UCSD-AML1 (cell line): Measurements from ENCODE around the gene HS3ST4.

Source experiments
- DNase-seq: peaks from one replicate; lab custom pipeline; 2025; ENCODE audit not compliant: unreplicated experiment; lab: John Stamatoyannopoulos, UW

Gene HS3ST4

GRCh38 chr16:25691519-25692091, at the start of gene HS3ST4:
TSS of gene HS3ST4 (plus strand) at chr16:25691959.
- no peak for DNase-seq

DNA sequence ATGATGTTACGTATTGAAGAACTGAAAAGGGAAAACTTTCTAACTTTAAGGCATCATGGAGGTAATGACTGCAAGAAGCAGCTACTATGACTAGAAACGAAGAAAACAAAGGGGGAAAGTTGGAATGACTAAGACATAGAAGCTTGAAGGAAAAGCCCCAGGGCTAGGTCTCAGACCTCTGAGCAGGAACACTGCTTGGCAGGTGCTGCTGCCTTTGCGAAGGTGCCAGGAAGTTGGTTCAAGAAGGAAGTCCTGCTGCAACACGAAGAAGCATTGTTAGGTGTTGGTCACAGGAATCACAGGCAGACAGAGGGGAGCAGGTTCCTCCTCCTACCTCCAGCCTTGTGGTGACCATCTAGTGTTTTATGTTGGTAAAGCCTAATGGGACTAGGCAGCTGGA, 48.1 kb upstream of the HS3ST4 start:
- DNase-seq, result no peak

GRCh38 chr16:25656639-25657038, 35.1 kb upstream of the HS3ST4 start:
- DNase-seq, result no peak

DNA sequence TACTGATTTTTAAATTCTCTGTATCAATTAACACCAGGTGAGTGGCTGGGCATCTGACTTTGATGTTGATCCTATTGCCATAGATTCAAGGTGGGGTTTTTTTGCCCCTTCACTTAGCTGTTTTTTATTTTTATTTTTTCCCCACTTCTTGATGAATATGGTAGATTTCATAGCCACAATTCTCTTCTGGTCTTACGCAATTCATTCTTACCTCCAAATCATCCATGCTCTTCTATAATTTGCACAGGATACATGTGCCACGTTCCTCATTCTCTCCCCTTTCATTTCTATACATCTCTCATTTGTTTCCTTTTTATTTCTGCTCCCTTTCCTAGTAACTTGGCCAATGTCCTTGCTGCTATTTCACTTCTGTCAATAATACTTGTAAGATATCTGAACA, 14.9 kb upstream of the HS3ST4 start:
- no peak for DNase-seq

- no peak for DNase-seq
Observed at GRCh38 chr16:25679511-25679910, 12.2 kb upstream of the HS3ST4 start.

- no peak for DNase-seq
Observed at GRCh38 chr16:25689137-25689836, 2.5 kb upstream of the HS3ST4 start.

DNA sequence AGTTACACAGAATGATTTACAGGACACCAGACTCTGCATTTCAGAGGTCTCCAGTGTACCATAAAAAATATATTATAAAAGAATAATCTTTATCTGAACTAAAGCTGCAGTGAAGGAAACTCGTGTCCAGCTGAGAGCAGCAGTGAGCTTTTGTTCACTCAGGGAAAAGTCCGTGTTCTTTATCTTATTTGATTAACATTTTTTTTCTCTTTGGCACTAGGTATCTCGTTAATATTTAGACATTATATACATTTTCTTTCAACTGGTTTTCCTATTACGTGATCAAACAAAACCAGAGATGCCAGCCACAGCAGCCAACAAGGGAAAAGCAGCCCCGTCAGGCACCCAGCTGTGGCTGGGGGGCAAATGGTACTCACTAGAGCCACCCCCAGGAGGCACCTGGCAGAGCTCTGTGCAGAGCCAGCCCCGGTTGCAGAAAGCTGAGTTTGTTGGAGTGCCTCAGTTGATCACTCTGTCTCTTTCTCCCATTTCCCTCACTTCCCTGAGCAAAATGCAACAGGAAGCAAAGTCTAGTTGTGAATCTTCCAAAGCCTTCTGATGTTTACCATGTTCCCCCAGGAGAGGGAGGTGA, 1.1 kb upstream of the HS3ST4 start:
- no peak for DNase-seq

- no peak for DNase-seq
Observed at GRCh38 chr16:25692351-25692741, 587 bp downstream of the HS3ST4 start.

DNA sequence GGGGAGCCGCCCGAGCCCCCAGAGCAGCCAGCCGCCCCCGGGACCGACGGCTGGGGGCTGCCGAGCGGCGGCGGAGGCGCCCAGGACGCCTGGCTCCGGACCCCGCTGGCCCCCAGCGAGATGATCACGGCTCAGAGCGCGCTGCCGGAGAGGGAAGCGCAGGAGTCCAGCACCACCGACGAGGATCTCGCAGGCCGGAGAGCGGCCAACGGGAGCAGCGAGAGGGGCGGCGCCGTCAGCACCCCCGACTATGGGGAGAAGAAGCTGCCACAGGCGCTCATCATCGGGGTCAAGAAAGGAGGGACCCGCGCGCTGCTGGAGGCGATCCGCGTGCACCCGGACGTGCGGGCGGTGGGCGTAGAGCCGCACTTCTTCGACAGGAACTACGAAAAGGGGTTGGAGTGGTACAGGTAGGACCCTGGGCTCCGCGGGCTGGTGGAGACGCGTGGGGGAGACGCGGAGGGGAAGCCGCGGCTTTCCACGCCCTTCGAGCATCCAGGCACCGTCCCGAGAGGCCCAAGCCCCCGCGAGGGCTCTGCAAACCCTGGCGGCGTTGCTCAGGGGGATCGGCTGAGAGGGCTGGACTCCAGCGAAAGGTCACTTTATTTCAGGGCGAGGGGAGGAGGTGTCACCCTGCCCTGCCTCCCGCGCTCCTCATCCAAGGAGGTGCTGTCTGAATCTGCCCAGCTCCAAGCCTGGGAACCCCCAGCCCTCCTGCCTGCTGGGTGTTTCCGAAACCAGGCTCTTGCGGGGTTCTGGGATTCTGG, 1.2 kb downstream of the HS3ST4 start:
- no peak for DNase-seq

DNA sequence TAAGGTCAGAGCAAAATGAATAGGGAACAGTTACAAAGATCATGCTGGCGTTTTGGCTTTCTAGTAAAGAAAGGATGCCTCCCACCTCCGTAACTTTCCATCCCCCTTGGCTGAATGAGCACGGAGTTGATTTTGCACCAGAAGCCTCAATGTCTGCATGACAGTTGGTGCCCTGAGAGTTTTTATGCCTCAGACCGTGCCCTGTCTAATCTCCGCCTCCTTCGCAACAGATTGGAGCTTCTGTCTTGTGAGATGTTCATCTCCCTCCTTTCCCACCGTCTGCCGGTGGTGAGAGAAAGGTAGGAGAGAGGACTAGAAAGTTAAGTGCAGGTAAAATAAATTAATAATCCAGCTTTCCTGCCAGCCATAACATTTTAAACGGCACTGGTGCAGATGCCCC, 1.9 kb downstream of the HS3ST4 start:
- DNase-seq, result no peak

DNA sequence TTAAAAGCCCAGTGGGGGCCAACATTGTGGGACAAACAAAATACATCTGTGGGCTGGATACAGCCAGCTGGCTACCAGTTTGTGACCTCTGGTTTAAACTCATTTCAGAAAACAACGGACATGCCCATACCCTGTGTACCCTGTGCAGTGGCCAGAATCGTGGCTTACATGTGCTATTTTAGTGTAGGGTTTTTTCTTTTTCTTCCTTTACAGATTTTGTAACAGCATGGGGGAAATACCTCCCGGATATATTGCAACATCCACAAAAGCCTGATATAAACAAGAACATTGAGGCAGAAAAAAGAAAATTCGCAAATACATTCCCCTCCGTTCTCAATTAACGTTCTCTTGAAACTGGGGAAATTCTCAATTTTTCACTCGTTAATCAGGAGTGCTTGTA, 7.3 kb downstream of the HS3ST4 start:
- no peak for DNase-seq

GRCh38 chr16:25700547-25700946, 8.8 kb downstream of the HS3ST4 start:
- no peak for DNase-seq

- DNase-seq, result no peak
Observed at GRCh38 chr16:25707553-25707952, 15.8 kb downstream of the HS3ST4 start.

- DNase-seq, result no peak
Observed at GRCh38 chr16:25707982-25708583, 16.3 kb downstream of the HS3ST4 start.

GRCh38 chr16:25709213-25709612, 17.5 kb downstream of the HS3ST4 start:
- DNase-seq, result no peak

GRCh38 chr16:25713785-25714570, 22.2 kb downstream of the HS3ST4 start:
- no peak for DNase-seq

GRCh38 chr16:25716186-25716585, 24.4 kb downstream of the HS3ST4 start:
- DNase-seq, result no peak

DNA sequence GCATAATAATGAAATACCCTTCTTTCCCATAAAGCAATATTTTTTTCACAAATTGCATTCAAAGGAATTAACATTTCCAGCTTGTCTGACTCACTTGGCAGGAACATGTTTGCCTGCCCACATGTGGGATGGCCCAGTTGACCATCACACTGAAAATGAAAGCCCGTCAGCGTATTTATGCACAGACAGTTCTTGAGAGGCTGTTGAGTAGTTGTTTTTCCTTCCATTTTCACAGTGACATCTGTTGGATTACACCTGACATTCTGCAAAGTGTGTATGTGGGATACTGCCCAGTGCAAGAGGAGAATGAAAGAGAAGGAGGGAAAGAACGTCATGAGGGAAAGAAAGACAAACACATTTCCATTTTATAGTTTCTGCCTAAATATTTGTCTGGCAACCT, 29.7 kb downstream of the HS3ST4 start:
- DNase-seq, result no peak

- DNase-seq, result no peak
Observed at GRCh38 chr16:25726430-25727098, 34.8 kb downstream of the HS3ST4 start.
